K562 (cell line): Measurements from ENCODE around the gene PROKR1.

Experiments used
- CTCF ChIP-seq, 3 experiments: IDR thresholded peaks in 2 of 3; conservative IDR thresholded peaks in 1 of 3; 2 replicates each; pipeline ENCODE4 v1.5.1; 2011 to 2012; ENCODE audit warnings: low read length in 3 of 3, mild to moderate bottlenecking in 3 of 3, control low read depth in 2 of 3, improper control_type of control experiment in 1 of 3, inconsistent platforms in 1 of 3, low read depth in 1 of 3, mixed read lengths in 1 of 3, moderate library complexity in 1 of 3; ENCODE audit not compliant: insufficient read depth in 2 of 3
- EGR1 ChIP-seq: fragments of 450-650 bp; conservative IDR thresholded peaks from 2 replicates; pipeline ENCODE4 v1.6.1; 2017; ENCODE audit warnings: mild to moderate bottlenecking
- EZH2 ChIP-seq: IDR thresholded peaks from 2 replicates; pipeline ENCODE4 v1.6.1; 2012; ENCODE audit warnings: low read depth, mild to moderate bottlenecking, inconsistent platforms, low read length, borderline replicate concordance
- TF ChIP-seq, protein P1 (sequence below), 2 experiments: fragments of 450-650 bp in 1 of 2; sonication (generic) in 1 of 2; formaldehyde crosslinking; conservative IDR thresholded peaks; 2 replicates each; pipeline versions ENCODE4 v1.4.0 to v1.8.1; 2020 to 2022; ENCODE audit warnings: mild to moderate bottlenecking in 1 of 2, missing genetic modification reagents in 1 of 2

- TF ChIP-seq EGR1 (no peak), EZH2 (no peak), CTCF (IDR thresholded peaks at IDR 0.05 in 2 of 3, conservative IDR thresholded peaks at IDR 0.05 in 1 of 3; ENCODE audit: insufficient read depth in 2 of 3, low read depth in 1 of 3, low read length in 3 of 3) (no peak)
- TF ChIP-seq, protein P1, sequence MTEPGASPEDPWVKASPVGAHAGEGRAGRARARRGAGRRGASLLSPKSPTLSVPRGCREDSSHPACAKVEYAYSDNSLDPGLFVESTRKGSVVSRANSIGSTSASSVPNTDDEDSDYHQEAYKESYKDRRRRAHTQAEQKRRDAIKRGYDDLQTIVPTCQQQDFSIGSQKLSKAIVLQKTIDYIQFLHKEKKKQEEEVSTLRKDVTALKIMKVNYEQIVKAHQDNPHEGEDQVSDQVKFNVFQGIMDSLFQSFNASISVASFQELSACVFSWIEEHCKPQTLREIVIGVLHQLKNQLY (CRISPR knock-in tag; conservative IDR thresholded peaks at IDR 0.05), result no peak
Measured at GRCh38 chr2:68700560-68700959, 57.2 kb downstream of the PROKR1 start.
